HEK293 (cell line): ENCODE data around the gene BCKDHA.

Source experiments
- CTCF ChIA-PET: fragments of 350-600 bp; formaldehyde crosslinking; extraction: SDS; loops from one replicate; lab custom pipeline; 2021; ENCODE audit warnings: antibody characterized with exemption; lab: Yijun Ruan, JAX
- POLR2A ChIA-PET: fragments of 300-600 bp; formaldehyde crosslinking; extraction: SDS; loops from one replicate; lab custom pipeline; 2020; ENCODE audit warnings: antibody characterized with exemption, inconsistent platforms; lab: Yijun Ruan, JAX
- H3K27ac ChIP-seq: fragments of 200-500 bp; sonication (Bioruptor generic); 2 replicates; pipeline ENCODE4 v1.5.1; 2014; ENCODE audit warnings: low read depth, low read length, control low read depth, inconsistent platforms; ENCODE audit errors: extremely low read depth
- H3K36me3 ChIP-seq, 2 experiments: fragments of 200-500 bp in 1 of 2; sonication (Bioruptor generic) in 1 of 2; 1 replicate in 1 of 2; 2 replicates in 1 of 2; pipeline ENCODE4 v1.5.1; 2014 to 2017; ENCODE audit warnings: inconsistent platforms in 2 of 2, low read length in 2 of 2; ENCODE audit not compliant: control insufficient read depth in 2 of 2, insufficient read depth in 1 of 2
- H3K4me1 ChIP-seq: fragments of 200-500 bp; sonication (Bioruptor generic); 2 replicates; pipeline ENCODE4 v1.5.1; 2014; ENCODE audit warnings: mild to moderate bottlenecking, low read length, inconsistent platforms; ENCODE audit not compliant: control insufficient read depth, insufficient read depth
- H3K4me3 ChIP-seq: 2 replicates; pipeline ENCODE4 v1.5.1; 2011; ENCODE audit warnings: low read depth, mild to moderate bottlenecking, control low read depth, low read length, moderate library complexity
- H3K9me3 ChIP-seq: fragments of 200-500 bp; sonication (Bioruptor generic); 2 replicates; pipeline ENCODE4 v1.5.1; 2014; ENCODE audit warnings: low read depth, low read length, inconsistent platforms; ENCODE audit not compliant: control insufficient read depth, insufficient read depth
- OSR2 ChIP-seq: fragments of 450-650 bp; formaldehyde crosslinking; IDR thresholded peaks from 2 replicates; pipeline ENCODE4 v1.5.1; 2016; ENCODE audit warnings: missing biosample characterization, missing genetic modification characterization
- RBAK ChIP-seq: fragments of 450-650 bp; formaldehyde crosslinking; IDR thresholded peaks from 2 replicates; pipeline ENCODE4 v1.5.1; 2016; ENCODE audit warnings: missing biosample characterization, missing genetic modification characterization
- SETDB1 ChIP-seq: IDR thresholded peaks from one replicate; pipeline ENCODE4 v1.6.1; 2017; ENCODE audit warnings: mild to moderate bottlenecking, low read length, moderate library complexity, mixed read lengths; ENCODE audit not compliant: insufficient read length
- SP2 ChIP-seq: fragments of 450-650 bp; formaldehyde crosslinking; IDR thresholded peaks from 2 replicates; pipeline ENCODE4 v1.5.1; 2016; ENCODE audit warnings: missing biosample characterization, missing genetic modification characterization
- ZBTB21 ChIP-seq: fragments of 450-650 bp; formaldehyde crosslinking; IDR thresholded peaks from 2 replicates; pipeline ENCODE4 v1.5.1; 2017; ENCODE audit warnings: missing biosample characterization, missing genetic modification characterization
- ZBTB48 ChIP-seq: fragments of 450-650 bp; formaldehyde crosslinking; IDR thresholded peaks from 2 replicates; pipeline ENCODE4 v1.5.1; 2016; ENCODE audit warnings: missing biosample characterization, missing genetic modification characterization
- ZBTB49 ChIP-seq: fragments of 450-650 bp; formaldehyde crosslinking; IDR thresholded peaks from 2 replicates; pipeline ENCODE4 v1.5.1; 2016; ENCODE audit warnings: missing biosample characterization, missing genetic modification characterization, low read depth
- ZBTB8A ChIP-seq: fragments of 450-650 bp; formaldehyde crosslinking; IDR thresholded peaks from 2 replicates; pipeline ENCODE4 v1.5.1; 2016; ENCODE audit warnings: missing biosample characterization, missing genetic modification characterization
- ZFP3 ChIP-seq: fragments of 450-650 bp; formaldehyde crosslinking; IDR thresholded peaks from 2 replicates; pipeline ENCODE4 v1.5.1; 2016; ENCODE audit warnings: low read depth, missing biosample characterization, missing genetic modification characterization
- ZNF146 ChIP-seq: fragments of 450-650 bp; formaldehyde crosslinking; IDR thresholded peaks from 2 replicates; pipeline ENCODE4 v1.5.1; 2016; ENCODE audit warnings: missing biosample characterization, missing genetic modification characterization
- ZNF169 ChIP-seq: fragments of 450-650 bp; formaldehyde crosslinking; IDR thresholded peaks from 2 replicates; pipeline ENCODE4 v1.5.1; 2016; ENCODE audit warnings: missing biosample characterization, missing genetic modification characterization
- ZNF18 ChIP-seq: fragments of 450-650 bp; formaldehyde crosslinking; IDR thresholded peaks from 2 replicates; pipeline ENCODE4 v1.5.1; 2016; ENCODE audit warnings: missing biosample characterization, missing genetic modification characterization
- ZNF23 ChIP-seq: fragments of 450-650 bp; formaldehyde crosslinking; IDR thresholded peaks from 2 replicates; pipeline ENCODE4 v1.5.1; 2016; ENCODE audit warnings: missing biosample characterization, missing genetic modification characterization, borderline replicate concordance
- ZNF311 ChIP-seq: fragments of 450-650 bp; formaldehyde crosslinking; IDR thresholded peaks from 2 replicates; pipeline ENCODE4 v1.5.1; 2017; ENCODE audit warnings: missing biosample characterization, missing genetic modification characterization, borderline replicate concordance
- ZNF37A ChIP-seq: fragments of 450-650 bp; IDR thresholded peaks from 2 replicates; pipeline ENCODE4 v1.5.1; 2018; ENCODE audit warnings: missing biosample characterization, missing genetic modification characterization
- ZNF394 ChIP-seq: fragments of 450-650 bp; formaldehyde crosslinking; IDR thresholded peaks from 2 replicates; pipeline ENCODE4 v1.5.1; 2016; ENCODE audit warnings: missing biosample characterization, missing genetic modification characterization, mild to moderate bottlenecking, moderate library complexity, borderline replicate concordance
- ZNF416 ChIP-seq: fragments of 450-650 bp; formaldehyde crosslinking; IDR thresholded peaks from 2 replicates; pipeline ENCODE4 v1.5.1; 2016; ENCODE audit warnings: missing biosample characterization, missing genetic modification characterization
- ZNF423 ChIP-seq: fragments of 450-650 bp; formaldehyde crosslinking; IDR thresholded peaks from 2 replicates; pipeline ENCODE4 v1.5.1; 2016; ENCODE audit warnings: missing biosample characterization, missing genetic modification characterization
- ZNF48 ChIP-seq: fragments of 450-650 bp; formaldehyde crosslinking; IDR thresholded peaks from 2 replicates; pipeline ENCODE4 v1.5.1; 2016; ENCODE audit warnings: missing biosample characterization, missing genetic modification characterization
- ZNF521 ChIP-seq: fragments of 450-650 bp; formaldehyde crosslinking; IDR thresholded peaks from 2 replicates; pipeline ENCODE4 v1.5.1; 2017; ENCODE audit warnings: missing biosample characterization, mild to moderate bottlenecking, missing genetic modification characterization
- ZNF529 ChIP-seq: fragments of 450-650 bp; formaldehyde crosslinking; IDR thresholded peaks from 2 replicates; pipeline ENCODE4 v1.5.1; 2017; ENCODE audit warnings: missing genetic modification characterization, missing biosample characterization; ENCODE audit not compliant: insufficient replicate concordance
- ZNF530 ChIP-seq: fragments of 450-650 bp; formaldehyde crosslinking; IDR thresholded peaks from 2 replicates; pipeline ENCODE4 v1.5.1; 2016; ENCODE audit warnings: low read depth, missing biosample characterization, missing genetic modification characterization
- ZNF548 ChIP-seq: fragments of 450-650 bp; formaldehyde crosslinking; IDR thresholded peaks from 2 replicates; pipeline ENCODE4 v1.5.1; 2016; ENCODE audit warnings: missing biosample characterization, missing genetic modification characterization
- ZNF561 ChIP-seq: fragments of 450-650 bp; IDR thresholded peaks from 2 replicates; pipeline ENCODE4 v1.5.1; 2018; ENCODE audit warnings: missing biosample characterization, missing genetic modification characterization, borderline replicate concordance
- ZNF624 ChIP-seq: fragments of 450-650 bp; formaldehyde crosslinking; IDR thresholded peaks from 2 replicates; pipeline ENCODE4 v1.5.1; 2017; ENCODE audit warnings: missing biosample characterization, missing genetic modification characterization
- ZNF670 ChIP-seq: fragments of 450-650 bp; formaldehyde crosslinking; IDR thresholded peaks from 2 replicates; pipeline ENCODE4 v1.5.1; 2016; ENCODE audit warnings: missing biosample characterization, missing genetic modification characterization, low read depth
- ZSCAN23 ChIP-seq: fragments of 450-650 bp; formaldehyde crosslinking; IDR thresholded peaks from 2 replicates; pipeline ENCODE4 v1.5.1; 2016; ENCODE audit warnings: missing biosample characterization, missing genetic modification characterization
- TF ChIP-seq, protein P1 (sequence below): fragments of 450-650 bp; IDR thresholded peaks from 2 replicates; pipeline ENCODE4 v1.5.1; 2018; ENCODE audit warnings: missing biosample characterization, missing genetic modification characterization
- TF ChIP-seq, protein P2 (sequence below): fragments of 450-650 bp; formaldehyde crosslinking; IDR thresholded peaks from 2 replicates; pipeline ENCODE4 v1.5.1; 2016; ENCODE audit warnings: missing biosample characterization, missing genetic modification characterization

The BCKDHA gene

GRCh38 chr19:41403181-41403970 is 5.8 kb downstream of the BCKDHA start (continued):
- no peak for TF ChIP-seq ZNF423 (tag by site-specific recombination)

DNA sequence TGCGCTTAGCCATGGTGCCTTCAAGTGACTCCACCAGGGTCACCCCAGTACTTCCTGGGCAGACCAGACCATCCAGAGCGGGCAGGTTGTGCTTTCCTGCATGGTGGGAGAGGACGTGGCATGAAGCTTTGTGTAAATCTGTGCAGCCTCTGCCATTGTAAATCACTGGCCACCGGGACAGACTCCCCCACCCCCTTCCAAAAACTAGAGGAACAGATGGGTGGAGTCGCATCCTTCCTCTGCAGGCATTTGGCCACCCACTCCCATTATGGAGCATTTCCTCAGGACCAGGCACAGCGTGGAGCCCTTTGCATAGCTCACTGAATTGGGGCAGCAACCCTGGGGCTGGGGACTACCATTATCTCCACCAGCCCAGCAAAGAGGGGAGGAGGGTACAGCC is 8.2 kb downstream of the BCKDHA start:
- peaks cover 5% of the 10 kb centered on the region; the same call in 1 of the 2 replicates for H3K4me1 ChIP-seq
- H3K36me3 ChIP-seq: no peaks in the 10 kb centered on the region; a peak in 1 of 3 replicates
- H3K9me3 ChIP-seq: no peaks in the 10 kb centered on the region
- ChIA-PET CTCF (interaction anchor here (1.5 to 1.6 kb wide), 2 partner anchors 43 to 158 kb away, joined by 3 to 6 read pairs; no protein-coding TSS in a partner anchor), POLR2A (interaction anchor here (0.6 to 1.7 kb wide), 3 partner anchors 23 to 42 kb away, joined by 3 to 5 read pairs (median 3); partner anchors contain the start of genes B9D2 and DMAC2)
- no peak overlapping the region for H3K27ac ChIP-seq
- no peak overlapping the region for H3K4me3 ChIP-seq
- TF ChIP-seq ZNF529 (tag by site-specific recombination) (no peak), ZNF37A (no peak), ZSCAN23 (tag by site-specific recombination) (no peak), ZNF23 (no peak), SP2 (tag by site-specific recombination) (no peak), ZNF311 (no peak), ZBTB8A (tag by site-specific recombination) (no peak), ZNF18 (tag by site-specific recombination) (no peak), ZNF670 (tag by site-specific recombination) (no peak), OSR2 (tag by site-specific recombination) (no peak), ZNF521 (tag by site-specific recombination) (no peak), RBAK (tag by site-specific recombination) (no peak), ZNF169 (no peak), ZBTB21 (tag by site-specific recombination) (no peak)
- TF ChIP-seq, protein P1, sequence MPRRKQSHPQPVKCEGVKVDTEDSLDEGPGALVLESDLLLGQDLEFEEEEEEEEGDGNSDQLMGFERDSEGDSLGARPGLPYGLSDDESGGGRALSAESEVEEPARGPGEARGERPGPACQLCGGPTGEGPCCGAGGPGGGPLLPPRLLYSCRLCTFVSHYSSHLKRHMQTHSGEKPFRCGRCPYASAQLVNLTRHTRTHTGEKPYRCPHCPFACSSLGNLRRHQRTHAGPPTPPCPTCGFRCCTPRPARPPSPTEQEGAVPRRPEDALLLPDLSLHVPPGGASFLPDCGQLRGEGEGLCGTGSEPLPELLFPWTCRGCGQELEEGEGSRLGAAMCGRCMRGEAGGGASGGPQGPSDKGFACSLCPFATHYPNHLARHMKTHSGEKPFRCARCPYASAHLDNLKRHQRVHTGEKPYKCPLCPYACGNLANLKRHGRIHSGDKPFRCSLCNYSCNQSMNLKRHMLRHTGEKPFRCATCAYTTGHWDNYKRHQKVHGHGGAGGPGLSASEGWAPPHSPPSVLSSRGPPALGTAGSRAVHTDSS: no peak

DNA sequence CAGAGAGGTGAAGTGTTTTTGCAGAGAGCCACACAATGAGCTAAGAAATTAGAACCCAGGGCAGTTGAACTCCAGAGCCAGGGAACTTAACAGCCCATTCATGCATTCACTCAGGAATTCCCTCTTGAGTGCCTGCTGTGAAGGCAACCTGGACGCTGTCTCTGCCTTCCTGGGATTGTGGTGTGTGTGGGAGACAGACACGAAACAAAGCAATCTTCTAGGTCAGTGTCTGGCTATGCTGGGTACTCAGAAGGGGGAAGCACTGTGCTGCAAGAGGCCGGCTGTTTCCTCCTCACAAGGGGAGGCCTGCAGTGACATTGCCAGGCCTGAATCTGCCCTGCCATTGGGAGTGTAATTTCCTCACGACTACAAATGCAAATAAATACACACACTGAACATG is 9.7 kb downstream of the BCKDHA start:
- H3K9me3 ChIP-seq: no peaks in the 10 kb centered on the region
- H3K27ac ChIP-seq: 0 out of 2 replicates have a peak overlapping the region, but pooled peaks have one; percentile 34
- H3K4me3 ChIP-seq: no peak overlapping the region
- CTCF ChIA-PET: interaction anchor here (0.6 to 1.5 kb wide), 2 partner anchors 32 to 247 kb away, joined by 3 to 4 read pairs; no protein-coding TSS in a partner anchor
- no peaks in the 10 kb centered on the region; a peak in 1 of 3 replicates for H3K36me3 ChIP-seq
- peaks cover 5% of the 10 kb centered on the region; the same call in 1 of the 2 replicates for H3K4me1 ChIP-seq
- POLR2A ChIA-PET: no interaction called here
- no peak for TF ChIP-seq ZNF146 (tag by site-specific recombination)
- TF ChIP-seq, protein P2, sequence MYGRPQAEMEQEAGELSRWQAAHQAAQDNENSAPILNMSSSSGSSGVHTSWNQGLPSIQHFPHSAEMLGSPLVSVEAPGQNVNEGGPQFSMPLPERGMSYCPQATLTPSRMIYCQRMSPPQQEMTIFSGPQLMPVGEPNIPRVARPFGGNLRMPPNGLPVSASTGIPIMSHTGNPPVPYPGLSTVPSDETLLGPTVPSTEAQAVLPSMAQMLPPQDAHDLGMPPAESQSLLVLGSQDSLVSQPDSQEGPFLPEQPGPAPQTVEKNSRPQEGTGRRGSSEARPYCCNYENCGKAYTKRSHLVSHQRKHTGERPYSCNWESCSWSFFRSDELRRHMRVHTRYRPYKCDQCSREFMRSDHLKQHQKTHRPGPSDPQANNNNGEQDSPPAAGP (tag by site-specific recombination): no peak
- TF ChIP-seq ZNF416 (tag by site-specific recombination): no peak
- TF ChIP-seq SETDB1: no peak
- TF ChIP-seq ZBTB49: no peak
- no peak for TF ChIP-seq ZNF394 (tag by site-specific recombination)
- no peak for TF ChIP-seq ZNF624 (tag by site-specific recombination)
- TF ChIP-seq ZNF561 (tag by site-specific recombination): no peak
- no peak for TF ChIP-seq ZFP3 (tag by site-specific recombination)
- TF ChIP-seq ZNF48 (tag by site-specific recombination): no peak
- no peak for TF ChIP-seq ZNF23
- no peak for TF ChIP-seq ZBTB48 (tag by site-specific recombination)
- TF ChIP-seq ZNF548 (tag by site-specific recombination): no peak
- TF ChIP-seq ZNF530 (tag by site-specific recombination): no peak
